Upper lobe of left lung (tissue), 4 donors: ENCODE data around the gene KNCN.

Experiments used
- CTCF ChIP-seq, 6 experiments: fragments of 450-650 bp in 4 of 6; fragments of 200-600 bp in 2 of 6; sonication (generic) in 2 of 6; IDR thresholded peaks; one replicate each; pipeline ENCODE4 v1.5.1; 2016 to 2019; ENCODE audit warnings: antibody characterized with exemption in 6 of 6
- POLR2AphosphoS5 ChIP-seq, 2 donors: sonication (generic); formaldehyde crosslinking; IDR thresholded peaks; one replicate each; pipeline ENCODE4 v1.5.1; 2017; ENCODE audit warnings: antibody characterized with exemption in 2 of 2

DNA sequence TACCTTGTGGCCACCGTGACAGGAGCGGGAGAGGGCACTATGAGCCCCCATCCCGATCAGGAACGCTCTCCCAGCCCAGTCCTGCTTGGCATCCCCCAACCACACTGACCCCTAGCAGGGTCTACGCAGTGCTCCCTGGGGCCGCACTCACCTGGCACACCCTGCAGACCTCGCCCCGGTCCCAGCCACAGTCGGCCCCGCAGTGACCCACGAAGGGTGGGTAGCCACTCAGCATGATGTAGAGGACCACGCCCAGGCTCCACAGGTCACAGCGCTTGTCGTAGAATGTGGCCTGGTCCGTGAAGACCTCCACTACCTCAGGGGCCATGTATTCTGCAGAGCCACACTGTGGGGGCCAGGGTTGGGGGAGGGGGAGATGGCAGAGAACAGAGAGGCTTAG is 11.1 kb upstream of the KNCN start:
- TF ChIP-seq CTCF (IDR thresholded peaks at IDR 0.05) (no peak), POLR2AphosphoS5 (IDR thresholded peaks at IDR 0.05) (no peak)
